ENCODE measurements around the gene PCDH9. TPM values are rescaled to one million over a fixed set of nuclear protein-coding genes. Genes with fewer than 3 reads are reported as not detected.
"Not testable (repeated sequence)": the region's sequence is repeated elsewhere in the genome, so short reads cannot be mapped to it uniquely, and the experiment has no call there.

PCDH9 gene
- total RNA-seq, 6 donors from 2014 or later, result 3.1 to 19.4 (median 7.8) TPM

- TF ChIP-seq CTCF (IDR thresholded peaks at IDR 0.05) (no peak), EP300 (IDR thresholded peaks at IDR 0.05) (no peak)
- H3K27ac ChIP-seq, result no peak overlapping the region
- DNase-seq, result no peak
- peaks cover 0 to 6% (median 0%) of the 10 kb centered on the region in 4 donors for H3K9me3 ChIP-seq
- no peak overlapping the region for H3K4me3 ChIP-seq
- no peaks in the 10 kb centered on the region for H3K27me3 ChIP-seq
- ATAC-seq (ENCODE audit: low FRiP score in 2 of 2), result no peak
- WGBS, 2 donors, result 62 to 72% methylated on average over 1 of the region's 1 CpG
- no peaks in the 10 kb centered on the region for H3K4me1 ChIP-seq
- no peaks in the 10 kb centered on the region for H3K36me3 ChIP-seq
Observed at GRCh38 chr13:66301006-66301405, 929.1 kb downstream of the PCDH9 start.

GRCh38 chr13:66296875-66297274 is 933.3 kb downstream of the PCDH9 start:
- TF ChIP-seq EP300 (IDR thresholded peaks at IDR 0.05) (no peak), POLR2A (IDR thresholded peaks at IDR 0.05) (no peak), POLR2AphosphoS5 (IDR thresholded peaks at IDR 0.05) (no peak), CTCF (IDR thresholded peaks at IDR 0.05) (no peak)
- no peaks in the 10 kb centered on the region for H3K36me3 ChIP-seq
- H3K4me1 ChIP-seq, result no peaks in the 10 kb centered on the region
- WGBS, 2 donors, result 79 to 80% methylated on average over 1 of the region's 1 CpG
- peaks cover 0 to 11% (median 0%) of the 10 kb centered on the region in 4 donors for H3K9me3 ChIP-seq
- ATAC-seq (ENCODE audit: low FRiP score in 2 of 2) (no peak), DNase-seq (no peak)
- no peak overlapping the region for H3K27ac ChIP-seq
- no peaks in the 10 kb centered on the region for H3K27me3 ChIP-seq
- no peak overlapping the region for H3K4me3 ChIP-seq

- Histone ChIP-seq H3K9me3 (peaks cover 0 to 11% (median 0%) of the 10 kb centered on the region in 4 donors), H3K4me1 (no peaks in the 10 kb centered on the region), H3K36me3 (no peaks in the 10 kb centered on the region), H3K27ac (no peak overlapping the region), H3K4me3 (no peak overlapping the region), H3K27me3 (no peaks in the 10 kb centered on the region)
- TF ChIP-seq CTCF (IDR thresholded peaks at IDR 0.05), result no peak
- no peak for TF ChIP-seq EP300 (IDR thresholded peaks at IDR 0.05)
- no peak for TF ChIP-seq POLR2A (IDR thresholded peaks at IDR 0.05)
- no peak for TF ChIP-seq POLR2AphosphoS5 (IDR thresholded peaks at IDR 0.05)
- ATAC-seq (ENCODE audit: low FRiP score in 2 of 2) (no peak), DNase-seq (no peak)
Observed at GRCh38 chr13:66296328-66296727, 933.8 kb downstream of the PCDH9 start.

- DNase-seq; H3K9me3 ChIP-seq; H3K4me1 ChIP-seq; H3K4me3 ChIP-seq; ATAC-seq (ENCODE audit: low FRiP score in 2 of 2); H3K36me3 ChIP-seq; H3K27me3 ChIP-seq; H3K27ac ChIP-seq: not testable (repeated sequence)
- WGBS, 2 donors, result 97 to 99% methylated on average over 5 of the region's 5 CpGs
Observed at GRCh38 chr13:66286806-66287205, 943.3 kb downstream of the PCDH9 start.

GRCh38 chr13:66275416-66275815 is 954.7 kb downstream of the PCDH9 start:
- TF ChIP-seq POLR2A (IDR thresholded peaks at IDR 0.05) (no peak), CTCF (IDR thresholded peaks at IDR 0.05) (no peak), EP300 (IDR thresholded peaks at IDR 0.05) (no peak), POLR2AphosphoS5 (IDR thresholded peaks at IDR 0.05) (no peak)
- 87 to 91% methylated on average over 1 of the region's 1 CpG for WGBS, 2 donors
- DNase-seq, result no peak
- Histone ChIP-seq H3K27ac (no peak overlapping the region), H3K4me3 (no peak overlapping the region), H3K4me1 (no peaks in the 10 kb centered on the region), H3K27me3 (no peaks in the 10 kb centered on the region), H3K36me3 (no peaks in the 10 kb centered on the region), H3K9me3 (peaks cover 0 to 8% (median 4%) of the 10 kb centered on the region in 4 donors)
- no peak for ATAC-seq (ENCODE audit: low FRiP score in 2 of 2)

Data from upper lobe of left lung (tissue), 6 donors.